GM12892 (cell line): ENCODE data around the gene FASTK.

ENCODE experiments used
- POLR2A ChIP-seq: IDR thresholded peaks from 2 replicates; pipeline ENCODE4 v1.6.1; 2011; ENCODE audit warnings: low read depth, low read length, control low read depth
- POLR2AphosphoS5 ChIP-seq: IDR thresholded peaks from 2 replicates; pipeline ENCODE4 v1.6.1; 2011; ENCODE audit warnings: low read depth, low read length, control low read depth

DNA sequence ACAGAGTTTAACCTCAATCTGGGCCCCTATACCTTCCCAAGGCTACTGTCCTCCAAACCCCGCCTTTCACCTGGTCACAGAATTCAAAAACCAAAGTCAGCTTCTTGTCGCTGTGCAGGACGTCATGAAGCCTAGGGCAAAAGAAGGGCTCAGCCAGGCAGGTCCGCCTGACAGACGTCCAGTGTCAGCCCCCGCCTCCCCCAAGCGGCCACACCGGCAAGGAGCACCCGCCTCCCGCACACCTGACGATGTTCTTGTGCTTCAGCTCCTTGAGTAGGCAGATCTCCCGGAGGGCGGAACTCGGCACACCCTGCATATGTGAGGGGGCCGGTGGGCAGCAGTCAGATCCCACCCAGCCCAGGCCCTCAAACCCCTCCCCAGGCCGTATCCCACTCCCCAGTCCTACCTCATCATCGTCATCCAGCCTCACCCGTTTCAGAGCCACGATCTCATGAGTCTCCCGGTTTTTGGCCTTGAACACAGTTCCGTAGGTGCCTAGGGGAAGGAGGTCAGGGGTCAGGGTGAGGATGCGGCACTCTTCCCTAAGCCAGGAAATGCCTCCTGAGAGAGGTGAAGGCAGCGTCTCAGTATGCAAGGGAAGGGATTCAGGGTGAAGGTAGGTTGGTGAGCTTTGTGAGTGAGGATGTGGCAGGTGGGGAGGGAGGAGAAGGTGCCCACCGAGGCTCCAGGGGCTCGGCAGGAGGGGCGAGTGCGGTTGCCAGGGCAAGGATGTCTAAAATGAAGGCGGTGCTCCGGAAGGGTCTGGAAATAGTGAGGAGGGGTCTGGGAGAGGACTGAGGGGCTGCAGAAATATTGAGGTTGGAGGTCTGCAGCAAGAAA is 23.7 kb downstream of the FASTK start:
- TF ChIP-seq POLR2AphosphoS5, result no peak
- no peak for TF ChIP-seq POLR2A
